ENCODE measurements around the gene SRRM3.

SRRM3 gene

GRCh38 chr7:76182225-76182960 is 19.3 kb upstream of the SRRM3 start:
- no peak overlapping the region for H3K4me3 ChIP-seq (ENCODE audit: low read depth, low read length)
- no peak for TF ChIP-seq CTCF (IDR thresholded peaks at IDR 0.05; ENCODE audit: insufficient read depth, low read depth, low read length, missing control alignments)
- no peak for DNase-seq (ENCODE audit: low read depth)

- H3K4me3 ChIP-seq (ENCODE audit: low read depth, low read length): no peak overlapping the region
- DNase-seq (ENCODE audit: low read depth): no peak
Observed at GRCh38 chr7:76185187-76185896, 16.4 kb upstream of the SRRM3 start.

GRCh38 chr7:76187272-76187671 is 14.4 kb upstream of the SRRM3 start:
- H3K4me3 ChIP-seq (ENCODE audit: low read depth, low read length): no peak overlapping the region
- no peak for DNase-seq (ENCODE audit: low read depth)
- TF ChIP-seq CTCF (IDR thresholded peaks at IDR 0.05; ENCODE audit: insufficient read depth, low read depth, low read length, missing control alignments): no peak

More at GRCh38 chr7:76185187-76185896, 16.4 kb upstream of the SRRM3 start:
- TF ChIP-seq CTCF (IDR thresholded peaks at IDR 0.05; ENCODE audit: insufficient read depth, low read depth, low read length, missing control alignments): no peak

- no peak overlapping the region for H3K4me3 ChIP-seq (ENCODE audit: low read depth, low read length)
- TF ChIP-seq CTCF (IDR thresholded peaks at IDR 0.05; ENCODE audit: insufficient read depth, low read depth, low read length, missing control alignments): no peak
- no peak for DNase-seq (ENCODE audit: low read depth)
Observed at GRCh38 chr7:76189276-76189675, 12.4 kb upstream of the SRRM3 start.

- no peak for TF ChIP-seq CTCF (IDR thresholded peaks at IDR 0.05; ENCODE audit: insufficient read depth, low read depth, low read length, missing control alignments)
- no peak overlapping the region for H3K4me3 ChIP-seq (ENCODE audit: low read depth, low read length)
- peak; percentile 26 for DNase-seq (ENCODE audit: low read depth)
Observed at GRCh38 chr7:76191783-76192240, 9.9 kb upstream of the SRRM3 start.

- no peak for DNase-seq (ENCODE audit: low read depth)
- H3K4me3 ChIP-seq (ENCODE audit: low read depth, low read length): no peak overlapping the region
Observed at GRCh38 chr7:76193466-76193865, 8.2 kb upstream of the SRRM3 start.

More at GRCh38 chr7:76193466-76193865, 8.2 kb upstream of the SRRM3 start:
- TF ChIP-seq CTCF (IDR thresholded peaks at IDR 0.05; ENCODE audit: insufficient read depth, low read depth, low read length, missing control alignments): no peak

Measured in GM12865 (cell line).